ENCODE results near the gene PAX2.

GRCh38 chr10:100807241-100807951 lies 62.0 kb downstream of the PAX2 start:
- no peak for TF ChIP-seq CTCF (IDR thresholded peaks at IDR 0.05)
- TF ChIP-seq POLR2A (IDR thresholded peaks at IDR 0.05): no peak

Data from esophagus squamous epithelium (tissue), 4 donors.